Osteocyte (in vitro differentiated cells): Measurements from ENCODE around the gene TAF6L. TPM values are rescaled to one million over a fixed set of nuclear protein-coding genes. Genes with fewer than 3 reads are reported as not detected.
"Not testable (repeated sequence)": the region's sequence is repeated elsewhere in the genome, so short reads cannot be mapped to it uniquely, and the experiment has no call there.

Experiments
- DNase-seq: peaks from one replicate; pipeline ENCODE4 v3.0.0; 2021; ENCODE audit warnings: mixed read lengths; ENCODE audit not compliant: unreplicated experiment; ENCODE audit errors: extremely low spot score
- H3K27ac Mint-ChIP-seq: one replicate; pipeline ENCODE4 v1.8.0; 2021; ENCODE audit warnings: mild to moderate bottlenecking, mixed read lengths; ENCODE audit not compliant: unreplicated experiment
- H3K27me3 Mint-ChIP-seq: one replicate; pipeline ENCODE4 v1.8.0; 2021; ENCODE audit warnings: mixed read lengths; ENCODE audit not compliant: unreplicated experiment
- H3K36me3 Mint-ChIP-seq: one replicate; pipeline ENCODE4 v1.8.0; 2021; ENCODE audit warnings: mixed read lengths; ENCODE audit not compliant: unreplicated experiment
- H3K4me1 Mint-ChIP-seq: one replicate; pipeline ENCODE4 v1.8.0; 2021; ENCODE audit warnings: mixed read lengths; ENCODE audit not compliant: unreplicated experiment
- H3K4me3 Mint-ChIP-seq: one replicate; pipeline ENCODE4 v1.8.0; 2021; ENCODE audit warnings: mild to moderate bottlenecking, moderate library complexity, mixed read lengths; ENCODE audit not compliant: unreplicated experiment
- H3K9me3 Mint-ChIP-seq: one replicate; pipeline ENCODE4 v1.8.0; 2021; ENCODE audit warnings: mixed read lengths; ENCODE audit not compliant: unreplicated experiment
- total RNA-seq: library from RNA; stranded (reverse); gene quantifications from 2 replicates; pipeline ENCODE4 v1.2.1, GENCODE V29; 2021
- TF ChIP-seq, protein P1 (sequence below): fragments of 200-600 bp; sonication (generic); IDR thresholded peaks from 2 replicates; pipeline ENCODE4 v1.5.0; 2021; ENCODE audit warnings: antibody characterized with exemption, mild to moderate bottlenecking, moderate library complexity

The TAF6L gene
- total RNA-seq, 1 donor from 2014 or later = 42.8 TPM

DNA sequence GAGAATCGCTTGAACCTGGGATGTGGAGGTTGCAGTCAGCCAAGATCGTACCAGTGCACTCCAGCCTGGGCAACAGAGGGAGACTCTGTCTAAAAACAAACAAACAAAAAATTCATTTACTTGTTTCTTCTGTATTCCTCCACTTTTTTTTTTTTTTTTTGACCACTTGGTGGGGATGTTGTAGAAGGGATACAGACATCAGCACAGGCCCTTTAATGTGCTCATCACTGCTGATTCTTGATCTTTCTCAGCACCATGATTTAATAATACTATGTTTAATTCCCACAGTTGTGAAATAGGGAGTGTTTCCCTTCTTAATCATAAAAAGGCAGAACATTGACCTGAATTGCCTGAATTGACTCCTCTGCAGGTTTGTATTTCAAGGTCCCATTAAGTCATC is 38.4 kb upstream of the TAF6L start:
- Mint-ChIP-seq H3K4me3 (no peak overlapping the region), H3K9me3 (no peaks in the 10 kb centered on the region), H3K27me3 (no peaks in the 10 kb centered on the region), H3K27ac (no peak overlapping the region), H3K4me1 (peaks cover 22% of the 10 kb centered on the region), H3K36me3 (peaks cover 6% of the 10 kb centered on the region)
- TF ChIP-seq, protein P1, sequence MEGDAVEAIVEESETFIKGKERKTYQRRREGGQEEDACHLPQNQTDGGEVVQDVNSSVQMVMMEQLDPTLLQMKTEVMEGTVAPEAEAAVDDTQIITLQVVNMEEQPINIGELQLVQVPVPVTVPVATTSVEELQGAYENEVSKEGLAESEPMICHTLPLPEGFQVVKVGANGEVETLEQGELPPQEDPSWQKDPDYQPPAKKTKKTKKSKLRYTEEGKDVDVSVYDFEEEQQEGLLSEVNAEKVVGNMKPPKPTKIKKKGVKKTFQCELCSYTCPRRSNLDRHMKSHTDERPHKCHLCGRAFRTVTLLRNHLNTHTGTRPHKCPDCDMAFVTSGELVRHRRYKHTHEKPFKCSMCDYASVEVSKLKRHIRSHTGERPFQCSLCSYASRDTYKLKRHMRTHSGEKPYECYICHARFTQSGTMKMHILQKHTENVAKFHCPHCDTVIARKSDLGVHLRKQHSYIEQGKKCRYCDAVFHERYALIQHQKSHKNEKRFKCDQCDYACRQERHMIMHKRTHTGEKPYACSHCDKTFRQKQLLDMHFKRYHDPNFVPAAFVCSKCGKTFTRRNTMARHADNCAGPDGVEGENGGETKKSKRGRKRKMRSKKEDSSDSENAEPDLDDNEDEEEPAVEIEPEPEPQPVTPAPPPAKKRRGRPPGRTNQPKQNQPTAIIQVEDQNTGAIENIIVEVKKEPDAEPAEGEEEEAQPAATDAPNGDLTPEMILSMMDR = peak; percentile 32
- no peak for DNase-seq

DNA sequence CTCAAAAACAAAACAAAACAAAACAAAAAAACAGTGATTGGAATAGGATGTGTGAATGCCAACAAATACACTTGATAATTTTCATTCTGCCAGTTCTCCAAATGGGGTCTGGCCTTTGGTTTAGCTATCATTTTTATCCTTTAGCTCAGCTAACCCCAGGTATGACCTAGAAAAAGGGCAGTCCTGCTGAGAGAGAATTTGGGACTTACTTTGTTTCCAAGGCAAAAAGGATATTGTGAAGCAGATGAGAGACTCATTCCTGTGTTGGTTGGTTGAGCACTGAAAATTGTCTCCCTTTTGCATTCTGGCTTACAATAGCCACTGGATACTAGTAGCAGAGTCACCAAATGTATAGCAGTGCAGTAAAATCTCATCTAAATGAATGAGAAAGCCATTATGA is 34.0 kb upstream of the TAF6L start:
- no peak overlapping the region for H3K4me3 Mint-ChIP-seq
- no peaks in the 10 kb centered on the region for H3K27me3 Mint-ChIP-seq
- no peaks in the 10 kb centered on the region for H3K9me3 Mint-ChIP-seq
- no peak overlapping the region for H3K27ac Mint-ChIP-seq
- TF ChIP-seq, protein P1 = no peak
- H3K36me3 Mint-ChIP-seq = peaks cover 21% of the 10 kb centered on the region
- DNase-seq = no peak
- H3K4me1 Mint-ChIP-seq = peaks cover 3% of the 10 kb centered on the region

DNA sequence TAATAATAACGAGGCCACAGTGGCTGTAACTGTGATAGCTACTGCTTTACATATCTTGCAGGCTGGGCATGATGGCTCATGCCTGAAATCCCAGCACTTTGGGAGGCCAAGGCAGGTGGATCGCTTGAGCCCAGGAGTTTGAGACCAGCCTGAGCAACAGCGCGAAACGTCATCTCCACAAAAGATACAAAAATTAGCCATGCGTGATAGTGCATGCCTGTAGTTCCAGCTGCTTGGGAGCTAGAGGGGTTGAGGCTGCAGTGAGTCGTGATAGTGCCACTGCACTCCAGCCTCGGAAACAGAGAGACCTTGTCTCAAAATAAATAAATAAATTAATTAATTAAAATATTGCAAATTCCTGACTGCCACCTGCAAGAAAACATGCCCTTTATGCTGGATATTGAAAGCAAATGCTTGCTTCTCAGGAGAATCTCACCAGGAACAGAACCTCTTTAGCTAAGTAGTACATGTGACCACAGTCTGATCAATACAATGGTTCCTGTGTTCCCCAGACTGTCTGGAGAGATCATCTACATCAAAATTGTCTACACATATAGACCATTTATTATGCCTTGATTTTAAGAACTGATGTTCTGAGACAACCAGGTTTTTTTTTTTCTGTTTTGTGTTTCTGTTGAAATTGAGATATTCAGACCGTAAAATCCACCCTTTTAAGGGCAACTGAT is 23.6 kb upstream of the TAF6L start:
- no peaks in the 10 kb centered on the region for H3K9me3 Mint-ChIP-seq
- no peak overlapping the region for H3K27ac Mint-ChIP-seq
- TF ChIP-seq, protein P1 = no peak
- DNase-seq = no peak
- peaks cover 7% of the 10 kb centered on the region for H3K4me1 Mint-ChIP-seq
- no peak overlapping the region for H3K4me3 Mint-ChIP-seq
- peaks cover 3% of the 10 kb centered on the region for H3K36me3 Mint-ChIP-seq
- no peaks in the 10 kb centered on the region for H3K27me3 Mint-ChIP-seq

DNA sequence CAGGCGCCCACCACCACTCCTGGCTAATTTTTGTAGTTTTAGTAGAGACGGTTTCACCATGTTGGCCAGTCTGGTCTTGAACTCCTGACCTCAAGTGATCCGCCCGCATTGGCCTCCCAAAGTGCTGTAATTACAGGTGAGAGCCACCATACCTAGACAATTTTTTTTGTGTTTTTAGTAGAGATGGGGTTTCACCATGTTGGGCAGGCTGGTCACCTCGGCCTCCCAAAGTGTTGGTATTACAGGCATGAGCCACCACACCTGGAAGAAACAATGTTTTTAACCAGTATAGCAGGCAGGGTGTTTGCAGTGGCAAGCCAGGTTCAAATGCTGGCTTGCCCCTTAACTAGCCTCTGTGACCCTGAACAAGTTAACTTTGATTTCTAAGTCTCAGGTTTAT is 21.3 kb upstream of the TAF6L start:
- not testable (repeated sequence) for H3K9me3 Mint-ChIP-seq, H3K4me3 Mint-ChIP-seq, H3K27ac Mint-ChIP-seq, DNase-seq, H3K27me3 Mint-ChIP-seq, H3K36me3 Mint-ChIP-seq
- peaks cover 19% of the 10 kb centered on the region for H3K4me1 Mint-ChIP-seq

DNA sequence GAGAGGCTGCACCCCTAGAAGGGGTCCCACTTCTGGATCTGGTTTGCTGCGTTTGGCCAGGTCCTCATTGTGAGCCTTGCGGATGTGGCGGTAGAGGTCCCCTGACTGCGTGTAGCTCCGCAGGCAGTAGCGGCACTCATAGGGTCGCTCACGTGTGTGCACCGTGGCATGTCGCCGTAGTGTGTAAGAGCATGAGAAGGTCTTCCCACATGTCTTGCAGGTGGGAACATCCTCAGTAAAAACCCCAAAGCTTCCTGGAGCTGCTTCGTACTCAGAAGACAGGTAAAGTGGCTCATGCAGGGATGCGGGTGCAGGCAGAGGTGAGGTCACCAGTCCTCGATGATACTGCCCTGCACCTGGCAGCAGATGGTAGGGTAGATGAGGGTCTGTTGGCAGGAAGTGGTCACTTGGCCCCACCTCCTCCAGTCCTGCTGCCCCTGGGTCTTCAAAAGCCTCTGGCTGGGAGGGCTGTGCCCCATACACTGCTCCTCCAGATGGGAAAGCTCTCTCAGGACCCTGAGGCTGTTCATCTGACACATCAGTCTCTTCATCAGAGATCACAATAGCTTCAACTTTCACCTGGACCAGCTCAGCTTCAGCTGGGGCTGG is 18.9 kb upstream of the TAF6L start:
- H3K4me3 Mint-ChIP-seq = peak overlapping the region; percentile 95
- H3K27ac Mint-ChIP-seq = no peak overlapping the region
- peaks cover 19% of the 10 kb centered on the region for H3K4me1 Mint-ChIP-seq
- no peaks in the 10 kb centered on the region for H3K9me3 Mint-ChIP-seq
- TF ChIP-seq, protein P1 = no peak
- H3K36me3 Mint-ChIP-seq = peaks cover 5% of the 10 kb centered on the region
- no peaks in the 10 kb centered on the region for H3K27me3 Mint-ChIP-seq
- no peak for DNase-seq
